Measurements from ENCODE around the gene WBP2NL. TPM values are rescaled to one million over a fixed set of nuclear protein-coding genes. Genes with fewer than 3 reads are reported as not detected.

The WBP2NL gene
- total and polyA plus RNA-seq, 2 of the 8 experiments (the other 6 are each of a cell fraction or from before 2014, with no cell fraction given): not detected

DNA sequence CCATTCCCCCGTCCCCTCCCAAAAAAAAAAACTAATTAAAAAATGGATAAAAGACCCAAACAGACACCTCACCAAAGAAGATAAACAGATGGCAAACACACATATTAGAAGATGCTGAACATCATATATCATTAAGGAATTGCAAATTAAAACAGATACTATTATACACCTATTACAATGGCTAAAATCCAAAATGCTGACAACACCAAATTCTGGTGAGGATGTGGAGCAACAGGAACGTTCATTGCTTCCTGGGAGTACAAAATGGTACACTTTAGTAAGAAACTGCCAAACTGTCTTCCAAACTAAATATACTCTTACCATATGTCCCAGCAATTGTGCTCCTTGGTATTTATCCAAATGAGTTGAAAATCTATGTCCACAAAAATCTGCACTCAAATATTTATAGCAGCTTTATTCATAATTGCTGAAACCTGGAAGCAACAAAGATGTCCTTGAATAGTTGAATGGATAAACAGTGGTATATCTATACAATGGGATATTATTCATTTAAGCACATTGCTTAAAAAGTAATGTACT is 52.1 kb downstream of the WBP2NL start:
- Histone ChIP-seq H4K91ac (replicated peaks; ENCODE audit: insufficient read length, low read length) (no peak overlapping the region), H3K14ac (ENCODE audit: insufficient read length) (no peak overlapping the region), H2BK5ac (ENCODE audit: low read depth, low read length) (no peak overlapping the region), H2AK5ac (ENCODE audit: low read depth, low read length) (no peak overlapping the region), H2BK15ac (ENCODE audit: low read length) (no peak overlapping the region), H4K20me1 (replicated peaks in 1 of 2; ENCODE audit: control insufficient read depth in 1 of 2, insufficient read depth in 2 of 2, low read length in 2 of 2) (no peaks in the 10 kb centered on the region), H3K9ac (replicated peaks in 1 of 4; ENCODE audit: extremely low read depth in 1 of 4, low read depth in 3 of 4, low read length in 3 of 4) (no peak overlapping the region), H3K9me3 (ENCODE audit: insufficient read depth in 2 of 2, low read depth in 1 of 2, low read length in 1 of 2) (no peaks in the 10 kb centered on the region), H3K27me3 (replicated peaks in 1 of 4; ENCODE audit: control insufficient read depth in 3 of 4, extremely low read depth in 1 of 4, insufficient read depth in 3 of 4, low read length in 3 of 4) (peaks cover 0 to 1% (median 0%) of the 10 kb centered on the region in 4 experiments; a peak in 1 of 7 replicates), H3K4me1 (replicated peaks in 1 of 4; ENCODE audit: control insufficient read depth in 3 of 4, insufficient read depth in 4 of 4, low read length in 3 of 4) (no peaks in the 10 kb centered on the region), H3K23ac (ENCODE audit: insufficient read length) (no peak overlapping the region), H3K4me2 (ENCODE audit: insufficient read depth in 1 of 2, low read depth in 2 of 2, low read length in 2 of 2) (no peak overlapping the region), H4K5ac (ENCODE audit: insufficient read length, low read depth, low read length) (no peak overlapping the region), H2BK120ac (replicated peaks; ENCODE audit: low read depth, low read length) (no peak overlapping the region), H2AFZ (ENCODE audit: low read length) (no peak overlapping the region), H3K79me2 (ENCODE audit: control insufficient read depth in 1 of 2, insufficient read depth in 2 of 2, low read length in 2 of 2) (no peaks in the 10 kb centered on the region), H3K36me3 (ENCODE audit: control insufficient read depth in 2 of 4, insufficient read depth in 4 of 4, low read length in 3 of 4) (no peaks in the 10 kb centered on the region), H3K4ac (replicated peaks; ENCODE audit: insufficient read length, low read depth, low read length) (no peak overlapping the region), H2BK12ac (ENCODE audit: low read depth, low read length) (no peak overlapping the region), H3K18ac (ENCODE audit: extremely low read depth, low read length) (no peak overlapping the region), H2BK20ac (ENCODE audit: low read length) (no peak overlapping the region), H3K79me1 (ENCODE audit: low read depth, low read length) (no peaks in the 10 kb centered on the region), H4K8ac (ENCODE audit: extremely low read depth, insufficient read depth, low read length) (no peak overlapping the region), H3K4me3 (ENCODE audit: extremely low read depth in 1 of 4, insufficient read depth in 2 of 4, low read depth in 3 of 4, low read length in 4 of 4) (no peak overlapping the region), H3K23me2 (ENCODE audit: low read depth, low read length) (no peaks in the 10 kb centered on the region), H3K27ac (ENCODE audit: low read depth, low read length) (no peak overlapping the region), H3K56ac (replicated peaks; ENCODE audit: insufficient read length, low read depth, low read length) (no peak overlapping the region)
- ChIA-PET CTCF (ENCODE audit: partially characterized antibody) (interaction anchor here (0.6 kb wide), 1 partner anchor 142 kb away, joined by 3 read pairs; no protein-coding TSS in a partner anchor), POLR2A (ENCODE audit: partially characterized antibody) (no interaction called here)
- FAIRE-seq: no peak
- TF ChIP-seq EP300 (IDR thresholded peaks at IDR 0.05; ENCODE audit: borderline replicate concordance in 1 of 2, low read depth in 2 of 2, low read length in 2 of 2) (no peak), YY1 (IDR thresholded peaks at IDR 0.05; ENCODE audit: low read depth, low read length) (no peak), POLR2AphosphoS5 (IDR thresholded peaks at IDR 0.05; ENCODE audit: low read depth, low read length) (no peak), CEBPB (IDR thresholded peaks at IDR 0.05; ENCODE audit: low read depth, low read length) (no peak), SIRT6 (IDR thresholded peaks at IDR 0.05; ENCODE audit: low read length) (no peak), RFX5 (IDR thresholded peaks at IDR 0.05; ENCODE audit: borderline replicate concordance, low read depth, low read length) (no peak), POLR2A (IDR thresholded peaks at IDR 0.05; ENCODE audit: control extremely low read depth in 1 of 2, low read depth in 2 of 2, low read length in 2 of 2) (no peak), GTF2F1 (IDR thresholded peaks at IDR 0.05; ENCODE audit: borderline replicate concordance, low read depth, low read length) (no peak), MAFK (IDR thresholded peaks at IDR 0.05; ENCODE audit: low read depth, low read length) (no peak), FOSL1 (IDR thresholded peaks at IDR 0.05; ENCODE audit: insufficient read depth, low read depth, low read length) (no peak), HDAC2 (IDR thresholded peaks at IDR 0.05; ENCODE audit: borderline replicate concordance in 1 of 2, low read depth in 2 of 2, low read length in 2 of 2) (no peak), KDM4A (IDR thresholded peaks at IDR 0.05; ENCODE audit: low read depth, low read length, severe bottlenecking) (no peak)
- TF ChIP-seq, protein P1, sequence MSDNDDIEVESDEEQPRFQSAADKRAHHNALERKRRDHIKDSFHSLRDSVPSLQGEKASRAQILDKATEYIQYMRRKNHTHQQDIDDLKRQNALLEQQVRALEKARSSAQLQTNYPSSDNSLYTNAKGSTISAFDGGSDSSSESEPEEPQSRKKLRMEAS (IDR thresholded peaks at IDR 0.05): no peak
- TF ChIP-seq, protein P2, sequence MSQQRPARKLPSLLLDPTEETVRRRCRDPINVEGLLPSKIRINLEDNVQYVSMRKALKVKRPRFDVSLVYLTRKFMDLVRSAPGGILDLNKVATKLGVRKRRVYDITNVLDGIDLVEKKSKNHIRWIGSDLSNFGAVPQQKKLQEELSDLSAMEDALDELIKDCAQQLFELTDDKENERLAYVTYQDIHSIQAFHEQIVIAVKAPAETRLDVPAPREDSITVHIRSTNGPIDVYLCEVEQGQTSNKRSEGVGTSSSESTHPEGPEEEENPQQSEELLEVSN (IDR thresholded peaks at IDR 0.05): no peak
- 82% methylated on average over 2 of the region's 2 CpGs; no CpG with 5 or more reads in 1 of the 2 experiments for WGBS, 2 experiments (ENCODE audit: extremely low coverage in 1 of 2, insufficient coverage in 1 of 2, insufficient read length in 1 of 2, insufficient replicate concordance in 2 of 2, low coverage in 1 of 2, low lambda C conversion rate in 2 of 2, missing lambda C conversion rate in 1 of 2)
- DNase-seq (ENCODE audit: low read depth in 1 of 2, low spot score in 2 of 2): no peak

Measured in H1 (cell line).